22Rv1 (cell line): Measurements from ENCODE around the gene ABCD1.

ENCODE experiments used
- H3K27ac ChIP-seq: fragments of 450-650 bp; 2 replicates; pipeline ENCODE4 v1.5.1; 2017
- CTCF ChIP-seq: fragments of 450-650 bp; IDR thresholded peaks from 2 replicates; pipeline ENCODE4 v1.5.1; 2017; ENCODE audit warnings: mild to moderate bottlenecking
- ZFX ChIP-seq: fragments of 450-650 bp; IDR thresholded peaks from 2 replicates; pipeline ENCODE4 v1.6.1; 2017; ENCODE audit warnings: antibody characterized with exemption, borderline replicate concordance

ABCD1 gene

DNA sequence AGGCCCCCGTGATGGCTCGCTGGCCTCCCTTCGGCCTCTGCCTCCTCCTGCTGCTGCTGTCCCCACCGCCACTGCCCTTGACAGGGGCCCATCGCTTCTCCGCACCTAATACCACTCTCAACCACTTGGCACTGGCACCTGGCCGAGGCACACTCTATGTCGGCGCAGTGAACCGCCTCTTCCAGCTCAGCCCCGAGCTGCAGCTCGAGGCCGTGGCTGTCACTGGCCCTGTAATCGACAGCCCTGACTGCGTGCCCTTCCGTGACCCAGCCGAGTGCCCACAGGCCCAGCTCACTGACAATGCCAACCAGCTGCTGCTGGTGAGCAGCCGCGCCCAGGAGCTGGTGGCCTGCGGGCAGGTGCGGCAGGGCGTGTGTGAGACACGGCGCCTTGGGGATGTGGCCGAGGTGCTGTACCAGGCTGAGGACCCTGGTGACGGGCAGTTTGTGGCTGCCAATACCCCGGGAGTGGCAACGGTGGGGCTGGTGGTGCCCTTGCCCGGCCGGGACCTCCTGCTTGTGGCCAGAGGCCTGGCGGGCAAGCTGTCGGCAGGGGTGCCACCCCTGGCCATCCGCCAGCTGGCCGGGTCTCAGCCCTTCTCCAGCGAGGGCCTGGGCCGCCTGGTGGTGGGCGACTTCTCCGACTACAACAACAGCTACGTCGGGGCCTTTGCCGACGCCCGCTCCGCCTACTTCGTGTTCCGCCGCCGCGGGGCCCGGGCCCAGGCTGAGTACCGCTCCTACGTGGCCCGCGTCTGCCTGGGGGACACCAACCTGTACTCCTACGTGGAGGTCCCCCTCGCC lies 42.4 kb downstream of the ABCD1 start:
- H3K27ac ChIP-seq, result no peak overlapping the region
- TF ChIP-seq ZFX (no peak), CTCF (no peak)

- H3K27ac ChIP-seq, result no peak overlapping the region
- no peak for TF ChIP-seq ZFX
- TF ChIP-seq CTCF, result no peak
Measured at GRCh38 chrX:153767674-153768055, 43.0 kb downstream of the ABCD1 start.

GRCh38 chrX:153768311-153769157 lies 43.9 kb downstream of the ABCD1 start:
- TF ChIP-seq CTCF (no peak), ZFX (no peak)
- no peak overlapping the region for H3K27ac ChIP-seq

GRCh38 chrX:153769158-153769864 lies 44.7 kb downstream of the ABCD1 start:
- TF ChIP-seq CTCF (no peak), ZFX (no peak)
- no peak overlapping the region for H3K27ac ChIP-seq

DNA sequence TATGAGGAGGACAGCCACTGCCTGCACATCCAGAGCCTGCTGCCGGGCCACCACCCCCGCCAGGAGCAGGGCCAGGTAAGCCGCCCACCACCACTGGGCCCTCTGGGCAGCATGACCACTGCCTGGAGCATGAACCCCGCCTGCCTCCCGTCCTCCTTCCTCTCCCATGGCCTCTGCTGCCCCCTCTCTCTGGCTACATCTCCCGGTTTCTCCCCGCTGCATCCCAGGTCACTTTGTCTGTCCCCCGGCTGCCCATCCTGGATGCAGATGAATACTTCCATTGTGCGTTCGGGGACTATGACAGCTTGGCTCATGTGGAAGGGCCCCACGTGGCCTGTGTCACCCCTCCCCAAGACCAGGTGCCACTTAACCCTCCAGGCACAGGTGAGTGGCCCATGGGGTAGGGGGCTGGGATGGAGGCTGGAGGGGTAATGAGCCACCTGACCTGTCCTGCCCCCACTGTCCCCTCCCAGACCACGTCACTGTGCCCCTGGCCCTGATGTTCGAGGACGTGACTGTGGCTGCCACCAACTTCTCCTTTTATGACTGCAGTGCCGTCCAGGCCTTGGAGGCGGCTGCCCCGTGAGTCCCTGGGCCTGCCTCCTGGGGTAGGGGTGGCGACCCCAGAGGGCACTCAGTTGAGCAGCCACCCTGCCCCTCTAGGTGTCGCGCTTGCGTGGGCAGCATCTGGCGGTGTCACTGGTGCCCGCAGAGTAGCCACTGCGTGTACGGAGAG lies 45.4 kb downstream of the ABCD1 start:
- H3K27ac ChIP-seq, result no peak overlapping the region
- TF ChIP-seq CTCF, result no peak
- no peak for TF ChIP-seq ZFX

GRCh38 chrX:153770601-153771414 lies 46.2 kb downstream of the ABCD1 start:
- no peak for TF ChIP-seq ZFX
- TF ChIP-seq CTCF, result no peak

More at GRCh38 chrX:153770601-153771414, 46.2 kb downstream of the ABCD1 start:
- H3K27ac ChIP-seq, result no peak overlapping the region
